A549 (cell line): Measurements from ENCODE around the gene FREY1. TPM values are rescaled to one million over a fixed set of nuclear protein-coding genes. Genes with fewer than 3 reads are reported as not detected.

ENCODE experiments used
- ATAC-seq, 2 experiments: fragments of 200-7000 bp in 1 of 2; fragments of >200 bp in 1 of 2; cut with Nextera tagmentation in 1 of 2; cut with Tn5 transposase in 1 of 2; 3 replicates each; pipeline versions ENCODE4 v1.8.0 to v1.9.1; 2018 to 2020; ENCODE audit warnings: mild to moderate bottlenecking in 1 of 2, moderate library complexity in 1 of 2
- CTCF ChIA-PET: fragments of 300-600 bp; sonication (Branson Sonifier 250); formaldehyde crosslinking; extraction: SDS; loops from one replicate; lab custom pipeline; 2021; ENCODE audit warnings: antibody characterized with exemption, inconsistent platforms; lab: Yijun Ruan, JAX
- POLR2A ChIA-PET: fragments of 350-600 bp; formaldehyde crosslinking; extraction: SDS; loops from one replicate; lab custom pipeline; 2021; ENCODE audit warnings: antibody characterized with exemption, inconsistent platforms; lab: Yijun Ruan, JAX
- DNase-seq, 2 experiments: peaks; one replicate each; pipeline versions ENCODE4 v3.0.0 to v3.0.0-alpha.2; 2011 to 2016; ENCODE audit warnings: low read depth in 1 of 2, low spot score in 1 of 2
- FAIRE-seq: peaks from 2 replicates; lab custom pipeline; 2011; peaks lifted over from hg19 to GRCh38; lab: Jason Lieb, UNC
- H3K27ac ChIP-seq, 2 experiments: fragments of >200 bp; sonication (Bioruptor Twin); formaldehyde crosslinking; 3 replicates each; pipeline ENCODE4 v1.5.1; 2016 to 2017
- H3K4me1 ChIP-seq: fragments of >200 bp; sonication (Bioruptor Twin); formaldehyde crosslinking; 3 replicates; pipeline ENCODE4 v1.6.1; 2016
- H3K4me2 ChIP-seq: fragments of >200 bp; sonication (Bioruptor Twin); formaldehyde crosslinking; 3 replicates; pipeline ENCODE4 v1.6.1; 2016
- H3K4me3 ChIP-seq: fragments of >200 bp; sonication (Bioruptor Twin); formaldehyde crosslinking; 3 replicates; pipeline ENCODE4 v1.5.1; 2016
- H3K9me3 ChIP-seq: fragments of >200 bp; sonication (Bioruptor Twin); formaldehyde crosslinking; 3 replicates; pipeline ENCODE4 v1.6.1; 2016
- E2F6 ChIP-seq: IDR thresholded peaks from 2 replicates; pipeline ENCODE4 v1.6.1; 2012; ENCODE audit warnings: low read depth, borderline replicate concordance
- EHF ChIP-seq: fragments of 250-450 bp; sonication (Bioruptor Pico); IDR thresholded peaks from 2 replicates; pipeline ENCODE4 v1.5.0; 2020; ENCODE audit warnings: mild to moderate bottlenecking
- ESRRA ChIP-seq: fragments of 150-350 bp; IDR thresholded peaks from 2 replicates; pipeline ENCODE4 v1.6.1; 2014; ENCODE audit warnings: mild to moderate bottlenecking, low read length, borderline replicate concordance
- FOSB ChIP-seq: fragments of 250-450 bp; sonication (Bioruptor Pico); IDR thresholded peaks from 2 replicates; pipeline ENCODE4 v1.5.0; 2020; ENCODE audit warnings: mild to moderate bottlenecking, moderate library complexity
- HDAC2 ChIP-seq: fragments of 200-600 bp; sonication (generic); IDR thresholded peaks from 2 replicates; pipeline ENCODE4 v1.6.1; 2016
- HOXA7 ChIP-seq: fragments of 250-450 bp; sonication (Bioruptor Pico); IDR thresholded peaks from 2 replicates; pipeline ENCODE4 v1.5.0; 2020; ENCODE audit warnings: mild to moderate bottlenecking, moderate library complexity
- HOXB13 ChIP-seq: fragments of 250-450 bp; sonication (Bioruptor Pico); IDR thresholded peaks from 2 replicates; pipeline ENCODE4 v1.5.0; 2020; ENCODE audit warnings: low read depth, mild to moderate bottlenecking, moderate library complexity
- JUN ChIP-seq, 2 experiments: fragments of >200 bp; sonication (Bioruptor Twin); formaldehyde crosslinking; IDR thresholded peaks; 2 replicates in 1 of 2; 3 replicates in 1 of 2; pipeline ENCODE4 v1.6.1; 2016 to 2017
- JUNB ChIP-seq: fragments of >200 bp; sonication (Bioruptor Twin); formaldehyde crosslinking; IDR thresholded peaks from 2 replicates; pipeline ENCODE4 v1.6.1; 2016
- KDM1A ChIP-seq: fragments of 200-600 bp; sonication (generic); IDR thresholded peaks from 2 replicates; pipeline ENCODE4 v1.6.1; 2016; ENCODE audit warnings: low read depth, mild to moderate bottlenecking
- KDM5A ChIP-seq: fragments of 200-600 bp; sonication (generic); IDR thresholded peaks from 2 replicates; pipeline ENCODE4 v1.6.1; 2016; ENCODE audit warnings: antibody characterized with exemption, mild to moderate bottlenecking
- MYC ChIP-seq: IDR thresholded peaks from 2 replicates; pipeline ENCODE4 v1.6.1; 2012; ENCODE audit warnings: mild to moderate bottlenecking, inconsistent platforms, low read length, improper control_type of control experiment, borderline replicate concordance
- NPAS2 ChIP-seq: fragments of 250-450 bp; sonication (Bioruptor Pico); IDR thresholded peaks from 2 replicates; pipeline ENCODE4 v1.8.0; 2022; ENCODE audit warnings: mild to moderate bottlenecking, moderate library complexity, borderline replicate concordance
- NR3C1 ChIP-seq: fragments of >200 bp; sonication (Bioruptor Twin); formaldehyde crosslinking; IDR thresholded peaks from 3 replicates; pipeline ENCODE4 v1.6.1; 2017
- POLR2AphosphoS2 ChIP-seq: conservative IDR thresholded peaks from 2 replicates; pipeline ENCODE4 v1.6.1; 2012; ENCODE audit warnings: low read length, improper control_type of control experiment, inconsistent platforms
- RAD21 ChIP-seq, 2 experiments: fragments of >200 bp in 1 of 2; sonication (Bioruptor Twin) in 1 of 2; formaldehyde crosslinking in 1 of 2; IDR thresholded peaks in 1 of 2; conservative IDR thresholded peaks in 1 of 2; 2 replicates in 1 of 2; 3 replicates in 1 of 2; pipeline ENCODE4 v1.6.1; 2012 to 2018; ENCODE audit warnings: inconsistent platforms in 1 of 2
- RARB ChIP-seq: fragments of 250-450 bp; sonication (Bioruptor Pico); IDR thresholded peaks from 2 replicates; pipeline ENCODE4 v1.8.0; 2021; ENCODE audit warnings: mild to moderate bottlenecking, moderate library complexity
- SMC3 ChIP-seq: fragments of >200 bp; sonication (Bioruptor Twin); formaldehyde crosslinking; IDR thresholded peaks from 3 replicates; pipeline ENCODE4 v1.6.1; 2018; ENCODE audit warnings: inconsistent platforms
- TP53 ChIP-seq: fragments of 250-450 bp; sonication (Bioruptor Pico); IDR thresholded peaks from 2 replicates; pipeline ENCODE4 v1.5.0; 2021; ENCODE audit warnings: mild to moderate bottlenecking, moderate library complexity
- USF2 ChIP-seq: fragments of 450-650 bp; IDR thresholded peaks from 2 replicates; pipeline ENCODE4 v1.6.1; 2014; ENCODE audit warnings: antibody characterized with exemption
- ZFP36 ChIP-seq: fragments of 450-650 bp; IDR thresholded peaks from 2 replicates; pipeline ENCODE4 v1.6.1; 2014; ENCODE audit warnings: borderline replicate concordance; ENCODE audit not compliant: partially characterized antibody
- ZSCAN20 ChIP-seq: fragments of 250-450 bp; sonication (Bioruptor Pico); IDR thresholded peaks from 2 replicates; pipeline ENCODE4 v1.8.0; 2022; ENCODE audit warnings: mild to moderate bottlenecking, moderate library complexity
- WGBS: methylation state at CpG from one replicate; pipeline ENCODE4 v1.1.6; 2017; ENCODE audit errors: missing lambda C conversion rate; 5-methylcytosine and 5-hydroxymethylcytosine counted together
- polyA plus RNA-seq, 4 experiments: library from polyadenylated mRNA; depleted of rRNA in 3 of 4; stranded (reverse); fragments of >200 nt; fragmentation: RNase III in 1 of 4; extraction: RNeasy Plus Mini Kit Qiagen cat#74134 plus additional on column Dnase treatment in 1 of 4; gene quantifications; 2 replicates in 3 of 4; 3 replicates in 1 of 4; pipeline ENCODE4 v1.2.3, GENCODE V29; 2011 to 2017

Gene FREY1
- polyA plus RNA-seq, 2 of the 4 experiments (the other 2 are of a cell fraction), result 0.17 to 0.21 TPM

- CTCF ChIA-PET, result interaction anchor here (0.8 to 0.9 kb wide), 3 partner anchors 9 to 59 kb away, joined by 3 read pairs; partner anchors contain the start of gene LARGE2
- WGBS, result 86% methylated on average over 7 of the region's 8 CpGs
- ATAC-seq, result no peak
- no peak overlapping the region for H3K27ac ChIP-seq
- no peak overlapping the region for H3K4me2 ChIP-seq
- POLR2A ChIA-PET, result no interaction called here
- H3K4me3 ChIP-seq, result no peak overlapping the region
- TF ChIP-seq ZSCAN20 (CRISPR knock-in tag), result no peak
- TF ChIP-seq SMC3, result no peak
- TF ChIP-seq TP53 (CRISPR knock-in tag), result no peak
- TF ChIP-seq HOXB13 (CRISPR knock-in tag), result no peak
- no peak for TF ChIP-seq RAD21 (conservative IDR thresholded peaks at IDR 0.05 in 1 of 2, IDR thresholded peaks at IDR 0.05 in 1 of 2)
- TF ChIP-seq HOXA7 (CRISPR knock-in tag), result no peak
- no peak for TF ChIP-seq FOSB
- no peak for TF ChIP-seq HDAC2
- no peak for TF ChIP-seq EHF
- no peak for TF ChIP-seq KDM1A
- TF ChIP-seq ESRRA, result no peak
- TF ChIP-seq POLR2AphosphoS2, result no peak
- H3K4me1 ChIP-seq, result peaks cover 11% of the 10 kb centered on the region
- no peak for DNase-seq
- H3K9me3 ChIP-seq, result no peaks in the 10 kb centered on the region
- FAIRE-seq, result no peak
Measured at GRCh38 chr11:45930951-45931570, 24.0 kb upstream of the FREY1 start.

- POLR2A ChIA-PET, result interaction anchor here (1.8 kb wide), 1 partner anchor 12 kb away, joined by 7 read pairs; the partner anchor contains the start of gene PEX16
- no peak overlapping the region for H3K4me2 ChIP-seq
- 86% methylated on average over 14 of the region's 14 CpGs for WGBS
Measured at GRCh38 chr11:45930031-45930794, 23.1 kb upstream of the FREY1 start.

More at GRCh38 chr11:45930031-45930794, 23.1 kb upstream of the FREY1 start:
- Histone ChIP-seq H3K27ac (no peak overlapping the region), H3K4me3 (no peak overlapping the region), H3K4me1 (peaks cover 11% of the 10 kb centered on the region), H3K9me3 (no peaks in the 10 kb centered on the region)
- FAIRE-seq (no peak), DNase-seq (no peak), ATAC-seq (peak in 1 of 2 experiments; percentile 4; a peak in 1 of 6 replicates)
- CTCF ChIA-PET, result interaction anchor here (0.7 to 1.5 kb wide), 6 partner anchors 8 to 58 kb away, joined by 3 read pairs; partner anchors contain the start of gene LARGE2
- TF ChIP-seq E2F6 (no peak), TP53 (CRISPR knock-in tag) (no peak), JUN (IDR thresholded peaks at IDR 0.05) (no peak), KDM1A (no peak), USF2 (no peak), POLR2AphosphoS2 (no peak), KDM5A (no peak), NPAS2 (CRISPR knock-in tag) (no peak), RARB (CRISPR knock-in tag) (no peak), MYC (no peak), JUNB (no peak), NR3C1 (no peak), ESRRA (no peak), ZFP36 (no peak)
